Ectodermal cell (in vitro differentiated cells): Measurements from ENCODE around the gene ZDHHC7.

Source experiments
- H3K27ac ChIP-seq: 2 replicates; pipeline ENCODE4 v1.7.0; 2013; ENCODE audit warnings: mild to moderate bottlenecking, low read depth, low read length; ENCODE audit not compliant: insufficient read depth, poor library complexity, severe bottlenecking
- H3K27me3 ChIP-seq: 2 replicates; pipeline ENCODE4 v1.7.0; 2013; ENCODE audit warnings: mild to moderate bottlenecking, low read length; ENCODE audit not compliant: insufficient read depth, control insufficient read depth, poor library complexity, severe bottlenecking
- H3K36me3 ChIP-seq: one replicate; pipeline ENCODE4 v1.7.0; 2013; ENCODE audit warnings: low read length; ENCODE audit not compliant: control insufficient read depth, insufficient read depth
- H3K4me1 ChIP-seq: one replicate; pipeline ENCODE4 v1.7.0; 2013; ENCODE audit warnings: low read length; ENCODE audit not compliant: control insufficient read depth, insufficient read depth
- H3K4me3 ChIP-seq: 2 replicates; pipeline ENCODE4 v1.7.0; 2013; ENCODE audit warnings: low read depth, low read length, control low read depth; ENCODE audit not compliant: insufficient read depth
- H3K9me3 ChIP-seq: 2 replicates; pipeline ENCODE4 v1.7.0; 2013; ENCODE audit warnings: mild to moderate bottlenecking, low read length, moderate library complexity; ENCODE audit not compliant: control insufficient read depth
- whole genome bisulfite sequencing, 2 experiments: methylation state at CpG; one replicate each; pipeline ENCODE4 v1.1.7; 2013; ENCODE audit warnings: missing lambda C conversion rate in 2 of 2; 5-methylcytosine and 5-hydroxymethylcytosine counted together

ZDHHC7 gene

DNA sequence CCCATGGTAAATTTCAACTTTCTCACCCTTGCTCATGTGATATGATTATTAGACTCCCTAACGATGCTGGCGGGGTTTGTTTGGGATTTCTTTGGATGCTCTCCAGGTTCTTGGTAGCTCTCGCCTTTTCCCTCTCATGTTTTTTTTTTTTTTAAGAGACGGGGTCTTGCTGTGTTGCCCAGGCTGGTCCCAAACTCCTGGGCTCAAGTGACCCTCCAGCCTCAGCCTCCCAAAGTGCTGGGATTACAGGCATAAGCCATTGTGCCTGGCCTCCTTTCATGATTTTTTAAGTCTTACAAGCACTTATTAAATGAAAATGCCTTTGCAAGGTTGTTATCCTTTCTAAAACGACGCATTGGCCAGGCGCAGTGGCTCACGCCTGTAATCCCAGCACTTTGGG lies 40.3 kb upstream of the ZDHHC7 start:
- Histone ChIP-seq H3K27ac (no peak overlapping the region), H3K4me1 (peaks cover 6% of the 10 kb centered on the region), H3K9me3 (no peaks in the 10 kb centered on the region), H3K4me3 (no peak overlapping the region), H3K36me3 (no peaks in the 10 kb centered on the region), H3K27me3 (no peaks in the 10 kb centered on the region)
- WGBS, 2 experiments, result 92 to 93% methylated on average over 8 of the region's 8 CpGs

DNA sequence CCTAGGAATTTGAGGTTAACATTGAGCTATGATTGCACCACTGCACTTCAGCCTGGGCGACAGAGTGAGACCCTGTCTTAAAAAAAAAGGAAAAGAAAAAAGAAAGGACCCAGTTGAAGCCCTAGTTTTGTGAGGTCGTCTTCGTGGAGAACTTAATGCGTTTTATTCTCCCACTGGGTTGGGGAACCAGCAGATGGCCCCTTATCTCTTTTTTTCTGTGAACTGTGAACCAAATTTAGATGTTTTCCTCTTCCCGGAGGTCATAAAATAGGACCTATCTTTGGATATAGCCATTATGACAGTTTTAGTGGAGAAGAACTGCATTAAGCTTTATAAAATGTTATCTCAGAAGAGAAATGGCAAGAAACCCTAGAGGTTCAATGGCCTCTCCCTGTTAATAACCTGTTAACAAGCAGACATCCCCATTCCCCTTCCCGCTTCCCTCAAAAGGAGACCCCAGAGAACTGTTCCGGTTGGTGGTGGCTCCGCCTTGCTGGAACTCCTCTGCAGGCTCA lies 39.8 kb upstream of the ZDHHC7 start:
- H3K36me3 ChIP-seq, result no peaks in the 10 kb centered on the region
- no peaks in the 10 kb centered on the region for H3K27me3 ChIP-seq
- no peak overlapping the region for H3K4me3 ChIP-seq
- 91% methylated on average over 8 of the region's 8 CpGs for WGBS, 2 experiments
- no peaks in the 10 kb centered on the region for H3K9me3 ChIP-seq
- H3K27ac ChIP-seq, result no peak overlapping the region
- H3K4me1 ChIP-seq, result peaks cover 6% of the 10 kb centered on the region

DNA sequence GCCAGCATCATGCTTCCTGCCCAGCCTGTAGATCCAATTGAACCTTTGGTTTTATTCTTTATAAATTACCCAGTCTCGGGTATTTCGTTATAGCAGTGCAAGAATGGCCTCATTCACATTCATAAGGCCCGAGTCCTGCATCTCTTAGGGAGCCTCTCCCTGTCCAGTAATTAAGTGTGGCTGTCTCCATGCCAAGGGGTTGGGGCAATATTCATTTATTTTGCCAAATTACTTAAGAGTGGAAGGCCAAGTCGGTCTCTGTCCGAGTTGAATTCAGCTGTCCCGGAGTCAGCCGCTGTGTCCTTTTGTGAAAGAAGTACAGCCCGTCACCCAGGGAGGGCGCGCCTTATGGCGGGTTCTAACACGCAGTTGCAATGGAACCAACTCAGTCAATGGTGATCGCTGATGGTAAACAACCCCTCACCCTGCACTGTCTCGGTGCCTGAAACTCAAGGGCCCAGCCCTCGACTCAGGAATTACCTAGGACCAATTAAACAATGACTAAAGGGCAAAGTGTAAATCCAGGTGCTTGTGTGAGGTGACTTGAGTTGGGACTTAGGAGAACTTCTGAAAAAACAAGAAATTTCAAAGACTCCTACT lies 38.5 kb upstream of the ZDHHC7 start:
- 95 to 97% methylated on average over 15 of the region's 15 CpGs for WGBS, 2 experiments
- H3K36me3 ChIP-seq, result no peaks in the 10 kb centered on the region

DNA sequence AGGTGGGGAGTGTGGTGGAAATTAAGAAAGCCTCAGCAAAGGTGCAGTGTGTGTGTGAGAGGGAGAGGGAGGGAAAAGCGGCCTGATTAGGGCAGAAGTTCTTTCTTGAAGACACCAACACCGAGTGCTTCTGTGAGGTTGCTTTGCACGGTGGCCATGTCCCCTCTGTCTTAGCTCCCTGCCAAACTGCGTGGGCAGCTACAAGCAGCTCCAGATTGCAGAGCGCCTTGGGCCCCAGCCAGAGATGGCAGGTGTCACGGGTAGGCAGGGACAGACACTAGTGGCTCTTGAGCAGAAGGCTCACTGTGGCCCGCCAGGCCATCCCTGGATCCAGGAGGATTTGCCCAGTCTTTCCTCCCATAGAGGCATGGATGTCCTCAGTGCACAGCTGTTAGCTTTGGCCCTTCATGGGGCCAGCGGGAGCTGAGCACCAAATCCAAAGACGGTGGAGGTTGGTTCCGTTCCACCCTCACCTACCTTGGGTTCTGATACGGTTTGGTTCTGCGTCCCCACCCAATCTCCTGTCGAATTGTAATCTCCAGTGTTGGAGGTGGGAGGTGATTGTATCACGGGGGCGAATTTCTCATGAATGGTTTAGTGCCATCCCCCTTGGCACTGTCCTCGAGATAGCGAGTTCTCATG lies 37.7 kb upstream of the ZDHHC7 start:
- H3K4me3 ChIP-seq, result no peak overlapping the region
- no peaks in the 10 kb centered on the region for H3K27me3 ChIP-seq
- no peaks in the 10 kb centered on the region for H3K36me3 ChIP-seq
- WGBS, 2 experiments, result 94 to 96% methylated on average over 17 of the region's 17 CpGs
- H3K4me1 ChIP-seq, result peaks cover 6% of the 10 kb centered on the region
- no peaks in the 10 kb centered on the region for H3K9me3 ChIP-seq
- no peak overlapping the region for H3K27ac ChIP-seq

More for the DNA sequence above, 38.5 kb upstream of the ZDHHC7 start:
- H3K4me3 ChIP-seq, result no peak overlapping the region
- H3K27ac ChIP-seq, result no peak overlapping the region
- H3K27me3 ChIP-seq, result no peaks in the 10 kb centered on the region
- peaks cover 6% of the 10 kb centered on the region for H3K4me1 ChIP-seq
- no peaks in the 10 kb centered on the region for H3K9me3 ChIP-seq

DNA sequence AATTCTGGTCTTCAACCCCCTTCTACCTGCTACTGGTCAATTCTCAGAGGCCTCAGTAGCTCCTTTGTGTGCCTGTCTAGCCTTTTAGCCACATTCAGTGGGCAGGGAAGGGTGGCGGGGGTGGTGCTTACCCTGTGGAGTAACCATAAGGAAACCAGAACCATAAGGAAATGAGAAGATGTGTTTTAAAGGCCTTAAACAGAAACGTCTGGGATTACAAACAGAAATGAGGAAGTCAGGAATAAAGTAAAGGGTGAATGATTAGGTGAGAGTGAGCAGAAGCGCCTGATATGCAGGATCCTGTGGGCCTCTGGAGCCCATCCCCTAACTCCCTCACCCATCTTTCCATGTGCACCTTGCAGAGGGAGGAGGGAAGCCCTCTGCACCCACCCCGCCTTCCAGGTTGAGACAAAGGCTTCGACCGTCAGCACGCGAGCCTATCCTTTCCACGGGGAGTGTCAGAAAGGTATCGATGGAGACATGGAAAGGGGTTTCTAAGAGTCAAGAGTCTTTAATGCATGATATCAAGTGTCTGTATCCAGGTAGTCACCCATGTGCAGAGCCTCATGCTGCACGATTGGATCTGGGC lies 36.6 kb upstream of the ZDHHC7 start:
- 91 to 94% methylated on average over 11 of the region's 11 CpGs for WGBS, 2 experiments
- Histone ChIP-seq H3K4me3 (no peak overlapping the region), H3K27ac (no peak overlapping the region), H3K9me3 (no peaks in the 10 kb centered on the region), H3K36me3 (no peaks in the 10 kb centered on the region), H3K27me3 (no peaks in the 10 kb centered on the region), H3K4me1 (peaks cover 6% of the 10 kb centered on the region)

DNA sequence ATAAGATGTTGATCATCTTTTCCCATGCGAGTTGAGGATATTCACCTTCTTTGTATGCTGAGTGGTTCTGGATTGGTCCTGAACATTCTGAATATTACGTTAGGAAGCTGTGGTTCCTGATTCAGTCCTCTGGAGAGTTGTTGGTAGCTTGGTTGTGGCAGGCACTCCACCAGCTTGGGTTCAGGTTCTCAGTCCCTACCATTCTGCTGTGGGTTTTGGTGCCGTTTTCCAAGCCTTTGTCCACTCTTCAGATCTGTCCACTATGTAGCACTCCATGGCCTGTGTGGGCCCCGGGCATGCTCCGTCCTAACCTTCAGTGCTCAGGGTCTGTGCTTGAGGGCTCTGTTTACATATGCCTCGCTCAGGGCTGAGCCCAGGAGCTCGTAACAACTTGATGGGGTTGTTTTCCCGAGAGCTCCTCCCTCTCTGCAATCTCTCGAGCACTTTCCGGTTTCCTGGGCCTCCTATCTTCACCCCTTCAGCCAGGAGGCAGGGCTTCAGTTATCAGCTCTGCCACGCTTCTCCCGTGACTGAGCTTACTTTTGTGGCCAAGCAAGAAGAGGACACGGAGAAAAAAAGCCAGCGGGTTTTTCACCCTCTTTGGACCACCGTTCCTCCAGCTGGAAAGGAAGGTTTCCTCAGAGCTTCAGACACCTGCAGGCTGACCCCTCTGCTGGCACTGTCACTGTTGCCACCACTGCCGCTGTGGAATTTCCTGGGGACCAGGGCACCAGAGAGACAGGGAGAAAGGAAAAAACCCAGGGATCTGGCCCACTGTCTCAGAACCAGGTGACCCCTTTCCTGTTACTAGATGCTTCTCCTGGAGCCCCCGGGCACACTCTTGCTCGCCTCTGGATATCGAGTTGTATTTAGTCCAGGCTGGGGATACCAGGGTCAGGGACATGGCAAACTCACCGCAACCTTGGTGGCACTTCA lies 35.9 kb upstream of the ZDHHC7 start:
- Histone ChIP-seq H3K4me3 (no peak overlapping the region), H3K27ac (no peak overlapping the region), H3K9me3 (no peaks in the 10 kb centered on the region), H3K4me1 (peaks cover 6% of the 10 kb centered on the region), H3K36me3 (no peaks in the 10 kb centered on the region), H3K27me3 (no peaks in the 10 kb centered on the region)
- 83 to 84% methylated on average over 20 of the region's 20 CpGs for WGBS, 2 experiments

DNA sequence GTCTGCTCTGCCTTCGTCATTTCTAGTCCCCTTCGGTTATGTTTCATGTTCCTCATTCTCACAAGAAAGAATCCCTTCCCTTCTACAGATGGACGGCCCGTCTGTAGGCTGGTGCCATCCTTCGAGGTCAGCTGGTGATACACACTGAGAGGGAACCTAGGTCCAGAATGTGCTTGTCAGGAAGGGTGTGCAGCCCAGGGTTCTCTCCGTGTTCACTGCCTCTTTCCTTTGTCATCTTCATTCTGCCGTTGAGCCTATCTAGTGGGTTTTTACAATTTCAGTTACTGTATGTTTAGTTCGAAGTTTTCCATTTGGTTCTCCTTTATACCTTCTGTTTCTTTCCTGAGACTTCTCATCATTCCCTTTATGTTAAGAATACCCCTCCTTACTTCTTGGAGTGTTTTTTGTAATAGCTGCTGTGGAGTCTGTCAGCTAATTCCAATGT lies 35.2 kb upstream of the ZDHHC7 start:
- Histone ChIP-seq H3K4me3 (no peak overlapping the region), H3K36me3 (no peaks in the 10 kb centered on the region), H3K4me1 (peaks cover 6% of the 10 kb centered on the region), H3K9me3 (no peaks in the 10 kb centered on the region), H3K27ac (no peak overlapping the region), H3K27me3 (no peaks in the 10 kb centered on the region)
- WGBS, 2 experiments, result 92 to 95% methylated on average over 7 to 8 of the region's 8 CpGs

DNA sequence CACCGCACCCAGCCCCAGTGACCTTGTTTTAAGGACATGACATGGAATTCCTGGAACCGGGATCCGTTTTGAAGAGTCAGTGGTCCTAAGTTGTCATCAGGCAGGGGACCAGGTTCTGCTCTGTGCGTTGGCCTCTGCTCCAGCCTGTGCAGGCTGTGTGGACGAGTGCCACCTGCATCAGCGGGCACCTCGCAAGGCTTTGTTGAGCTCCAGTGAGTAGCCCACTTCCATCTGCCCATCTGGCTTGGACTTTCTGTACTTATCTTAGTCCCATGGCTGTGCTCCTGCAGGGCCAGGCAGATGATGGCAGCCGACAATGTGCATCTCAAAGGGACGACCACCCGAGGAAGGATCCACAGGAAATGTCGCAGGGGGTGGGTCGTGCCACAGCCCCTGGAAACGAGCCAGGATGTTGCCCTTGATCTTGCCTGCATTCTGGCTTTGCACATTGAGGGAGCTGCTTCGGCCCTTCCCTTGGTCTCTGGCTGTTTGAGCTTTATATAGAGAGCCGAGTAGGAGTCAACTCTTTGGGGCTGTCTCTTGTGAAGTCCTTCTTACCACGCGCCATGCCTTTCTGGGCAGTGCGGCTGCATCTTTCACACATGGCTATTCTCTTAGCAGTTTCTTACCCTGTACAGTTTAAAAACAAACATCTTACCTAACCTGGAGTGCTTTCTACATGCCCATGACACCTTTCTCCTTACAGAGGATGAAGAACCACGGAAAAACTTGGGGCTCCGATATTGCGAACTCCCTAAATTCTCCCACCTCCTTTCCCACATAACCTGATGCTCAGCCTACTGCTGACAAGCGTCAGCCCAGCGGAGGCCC lies 34.5 kb upstream of the ZDHHC7 start:
- peaks cover 6% of the 10 kb centered on the region for H3K4me1 ChIP-seq
- no peaks in the 10 kb centered on the region for H3K36me3 ChIP-seq
- H3K4me3 ChIP-seq, result no peak overlapping the region
- WGBS, 2 experiments, result 93 to 94% methylated on average over 23 of the region's 23 CpGs
- H3K27ac ChIP-seq, result no peak overlapping the region
- H3K27me3 ChIP-seq, result no peaks in the 10 kb centered on the region
- H3K9me3 ChIP-seq, result no peaks in the 10 kb centered on the region

DNA sequence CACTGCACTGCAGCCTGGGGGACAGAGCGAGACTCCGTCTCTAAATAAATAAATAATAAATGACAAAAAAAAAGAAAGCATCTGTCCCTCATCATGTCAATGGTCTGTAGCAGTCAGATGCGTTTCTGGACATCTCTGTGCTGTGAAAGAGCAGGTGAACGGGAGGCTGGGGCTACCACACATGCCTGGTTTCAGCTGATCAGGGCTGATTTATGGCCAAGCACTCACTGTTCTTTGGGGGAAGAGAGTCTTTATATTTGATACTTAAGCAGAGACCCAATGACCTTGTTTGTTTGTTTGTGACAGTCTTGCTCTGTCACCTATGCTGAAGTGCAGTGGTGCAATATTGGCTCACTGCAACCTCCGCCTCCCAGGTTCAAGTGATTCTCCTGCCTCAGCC lies 33.7 kb upstream of the ZDHHC7 start:
- no peaks in the 10 kb centered on the region for H3K36me3 ChIP-seq
- H3K4me3 ChIP-seq, result no peak overlapping the region
- peaks cover 6% of the 10 kb centered on the region for H3K4me1 ChIP-seq
- WGBS, 2 experiments, result 96 to 98% methylated on average over 3 to 5 of the region's 5 CpGs
- H3K9me3 ChIP-seq, result no peaks in the 10 kb centered on the region
- H3K27ac ChIP-seq, result no peak overlapping the region
- H3K27me3 ChIP-seq, result no peaks in the 10 kb centered on the region
